HG02759 (cell line): Measurements from ENCODE around the gene SEPTIN8.
A peak's percentile ranks its signal among the peaks of the same experiment; 100 is the strongest.

Experiments used
- ATAC-seq: cut with Tn5 transposase; IDR thresholded peaks from one replicate; pipeline ENCODE4 v1.9.1; 2021; ENCODE audit warnings: mild to moderate bottlenecking, moderate library complexity; ENCODE audit not compliant: unreplicated experiment

The SEPTIN8 gene, protein sequence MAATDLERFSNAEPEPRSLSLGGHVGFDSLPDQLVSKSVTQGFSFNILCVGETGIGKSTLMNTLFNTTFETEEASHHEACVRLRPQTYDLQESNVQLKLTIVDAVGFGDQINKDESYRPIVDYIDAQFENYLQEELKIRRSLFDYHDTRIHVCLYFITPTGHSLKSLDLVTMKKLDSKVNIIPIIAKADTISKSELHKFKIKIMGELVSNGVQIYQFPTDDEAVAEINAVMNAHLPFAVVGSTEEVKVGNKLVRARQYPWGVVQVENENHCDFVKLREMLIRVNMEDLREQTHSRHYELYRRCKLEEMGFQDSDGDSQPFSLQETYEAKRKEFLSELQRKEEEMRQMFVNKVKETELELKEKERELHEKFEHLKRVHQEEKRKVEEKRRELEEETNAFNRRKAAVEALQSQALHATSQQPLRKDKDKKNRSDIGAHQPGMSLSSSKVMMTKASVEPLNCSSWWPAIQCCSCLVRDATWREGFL

DNA sequence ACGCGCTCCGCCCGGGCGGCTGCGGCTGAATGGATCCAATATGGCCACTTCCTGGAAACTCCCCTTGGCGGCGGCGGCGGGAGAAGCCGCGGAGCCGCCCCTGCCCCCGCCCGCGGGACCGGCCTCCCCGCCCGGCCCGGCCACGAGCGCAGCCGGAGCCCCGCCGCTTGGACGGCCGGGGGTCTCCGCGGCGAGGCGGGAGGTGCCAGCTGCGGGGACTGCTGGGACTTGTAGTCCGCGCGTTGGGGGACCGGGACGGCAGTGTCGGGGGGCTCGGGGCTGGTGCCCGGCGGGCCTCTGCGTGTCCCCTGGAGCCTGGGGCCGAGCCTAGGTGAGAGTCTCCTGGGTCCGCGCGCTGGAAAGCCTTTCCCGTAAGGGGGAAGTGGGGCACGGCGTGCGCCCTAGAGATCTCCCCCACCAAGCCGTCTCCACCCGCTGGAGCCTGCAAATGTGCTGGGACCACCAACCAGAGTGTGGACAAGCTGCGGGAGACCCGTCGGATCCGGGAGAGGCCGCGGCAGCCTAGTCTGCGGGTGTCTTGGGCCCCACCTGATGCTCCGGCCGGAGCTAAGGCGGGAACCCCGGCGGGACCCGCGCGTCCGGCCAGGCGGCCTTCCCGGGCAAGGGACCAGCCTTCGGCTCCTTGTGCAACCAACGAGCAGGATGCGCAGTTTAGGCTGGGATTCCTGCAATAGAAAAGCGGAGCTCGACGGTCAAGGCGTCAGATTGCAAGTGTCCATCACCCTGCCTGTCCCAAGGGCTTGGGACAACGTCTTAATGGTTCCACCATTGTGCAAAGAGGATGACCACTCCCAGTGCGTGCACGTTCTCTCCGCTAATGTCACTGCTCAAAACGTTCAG lies at the start of gene SEPTIN8:
Gene SEPTIN8, minus strand, starts transcription at position 31 of the 861 bp plus-strand sequence. CDS start 102 bp downstream, outside the sequence.
- ATAC-seq = peak; percentile 73

DNA sequence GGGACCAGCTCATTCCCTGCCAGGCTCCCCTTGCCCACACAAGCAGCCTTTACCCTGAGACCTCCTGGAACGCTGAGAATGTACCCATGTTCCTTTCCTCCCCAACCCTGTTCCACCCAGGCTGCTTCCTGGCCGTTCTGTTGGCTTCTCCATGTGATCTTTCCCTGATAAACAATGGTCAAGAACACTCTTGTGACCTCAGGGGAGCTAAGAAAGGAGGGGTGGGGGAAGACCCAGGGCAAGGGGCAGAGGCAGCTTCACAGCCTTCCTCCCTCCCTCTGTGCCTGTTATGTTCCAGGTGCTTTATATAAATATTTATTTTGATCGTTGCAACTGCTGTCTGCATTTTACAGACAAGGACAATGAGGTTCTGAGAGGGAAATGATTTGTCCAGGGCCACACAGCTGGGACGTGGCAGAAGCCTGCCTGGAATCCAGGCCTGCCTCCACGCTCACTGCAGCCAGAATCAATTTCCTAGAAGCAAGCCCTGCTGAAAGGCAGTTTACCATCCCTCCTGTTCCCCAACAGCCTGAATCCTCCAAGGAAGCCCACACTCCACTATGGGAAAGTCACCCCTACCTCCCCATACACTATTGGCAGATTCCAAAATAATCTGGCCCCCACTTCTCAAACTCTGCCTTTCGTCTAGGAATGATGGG lies 49.5 kb upstream of the SEPTIN8 start:
- no peak for ATAC-seq

DNA sequence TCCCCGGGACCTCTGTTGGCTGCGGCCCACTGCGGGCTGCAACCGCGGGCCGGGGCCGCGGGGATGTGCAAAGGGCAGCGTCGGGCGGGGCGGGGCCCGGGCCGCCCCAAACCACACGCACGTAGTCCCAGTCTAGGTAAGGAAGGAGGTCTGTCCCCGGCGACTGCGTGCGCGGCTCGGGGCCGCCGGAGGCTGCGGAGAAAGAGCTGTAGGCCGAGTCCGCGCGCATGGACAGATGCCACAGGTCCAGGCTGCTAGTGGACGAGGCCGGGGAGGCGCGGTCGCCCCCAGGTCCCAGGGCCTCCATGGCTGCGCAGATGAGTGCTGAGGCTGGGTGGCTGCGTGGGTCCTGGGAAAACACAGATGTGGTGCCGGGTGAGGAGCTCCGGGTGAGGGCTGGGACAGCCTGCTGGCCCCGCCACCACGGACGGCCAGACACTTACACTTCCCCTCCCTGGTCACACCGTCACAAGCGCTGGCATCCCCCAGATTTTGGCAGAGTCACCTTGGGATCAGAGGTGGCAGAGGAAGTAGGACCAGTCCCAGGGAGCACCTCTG lies 48.9 kb upstream of the SEPTIN8 start:
- no peak for ATAC-seq

DNA sequence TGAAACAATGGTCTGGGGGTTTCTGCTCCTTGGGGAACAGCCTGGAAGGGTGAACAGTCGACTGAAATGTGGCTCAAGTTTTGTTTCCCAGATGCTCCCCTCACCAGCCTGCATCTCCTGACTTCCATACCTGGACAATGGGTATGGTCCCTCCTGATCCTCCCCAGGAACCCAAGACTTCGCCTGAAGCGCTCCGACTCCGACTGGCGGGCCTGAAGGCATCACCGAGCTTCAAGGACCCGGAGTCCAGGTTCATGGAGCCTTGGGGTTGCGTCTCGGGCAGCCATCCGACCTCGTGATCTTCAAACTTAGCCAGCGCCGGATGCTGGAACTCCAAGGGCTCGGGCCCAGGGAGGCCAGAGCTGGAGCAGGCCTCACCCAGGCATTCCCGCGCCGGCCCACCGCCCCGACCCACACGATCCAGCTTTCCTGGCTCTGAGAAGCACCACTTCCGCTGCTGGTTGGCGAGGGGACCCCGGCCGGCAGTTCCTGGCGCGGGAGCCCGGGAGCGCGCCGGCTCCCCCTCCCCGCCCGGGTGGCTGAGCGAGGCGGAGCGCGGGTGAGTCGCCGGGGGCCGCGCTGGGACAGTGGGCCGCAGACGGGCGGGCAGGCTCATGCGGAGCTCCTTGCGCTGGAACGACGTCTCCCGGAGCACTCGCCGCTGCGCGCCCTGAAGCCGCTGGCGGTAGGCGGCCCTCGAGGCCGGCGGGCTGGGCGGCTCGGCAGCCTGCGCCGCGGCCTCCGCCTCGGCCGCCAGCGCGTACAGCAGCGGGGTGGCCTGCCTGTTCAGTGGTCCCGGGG lies 48.2 kb upstream of the SEPTIN8 start:
- no peak for ATAC-seq

DNA sequence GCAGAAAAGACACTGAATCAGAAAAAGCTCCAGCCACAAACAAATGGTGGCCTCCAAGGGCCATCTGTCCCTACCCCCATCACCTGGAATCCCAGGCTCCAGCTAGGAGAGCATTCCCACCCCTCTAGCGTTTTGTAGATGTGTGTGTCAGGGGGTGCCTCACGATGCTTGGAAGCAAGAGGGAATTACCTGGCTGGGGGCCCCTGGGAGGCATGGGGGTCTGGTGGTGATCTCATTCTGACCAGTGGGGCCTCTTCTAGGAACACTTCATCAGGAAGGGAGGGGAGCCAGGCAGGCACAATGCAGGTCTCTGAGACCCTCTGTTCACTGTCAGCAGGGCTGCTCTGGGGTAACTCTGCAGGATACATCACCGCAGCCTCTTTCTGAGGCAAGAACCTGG lies 47.4 kb upstream of the SEPTIN8 start:
- ATAC-seq = no peak

DNA sequence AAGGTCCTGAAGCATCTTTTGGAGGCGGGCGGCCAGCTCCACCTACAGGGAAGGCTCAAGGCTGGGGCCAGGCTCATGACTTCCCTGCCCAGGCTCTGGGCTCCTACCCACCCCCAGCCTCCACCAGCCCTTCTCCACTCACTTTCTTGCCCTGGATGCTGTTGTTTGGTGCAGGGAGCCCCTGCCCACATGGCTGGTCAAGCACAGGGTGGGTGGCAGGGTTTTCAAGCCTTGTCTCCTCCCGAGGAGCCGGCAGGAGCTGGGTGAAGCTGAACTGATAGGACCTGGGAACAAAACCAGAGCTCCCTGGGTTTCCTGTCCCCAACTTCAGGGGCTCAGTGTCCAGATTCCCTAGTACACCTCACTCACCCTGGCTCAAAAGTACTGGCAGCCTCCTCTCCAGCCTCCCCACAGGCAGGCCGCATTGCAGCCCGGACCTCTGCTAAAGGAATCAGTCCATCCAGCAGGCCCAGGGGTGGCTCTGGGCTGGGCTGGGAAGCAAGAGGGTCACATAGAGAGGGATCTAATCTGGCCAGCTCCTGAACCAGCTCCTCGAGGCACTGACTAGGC lies 46.5 kb upstream of the SEPTIN8 start:
- no peak for ATAC-seq

DNA sequence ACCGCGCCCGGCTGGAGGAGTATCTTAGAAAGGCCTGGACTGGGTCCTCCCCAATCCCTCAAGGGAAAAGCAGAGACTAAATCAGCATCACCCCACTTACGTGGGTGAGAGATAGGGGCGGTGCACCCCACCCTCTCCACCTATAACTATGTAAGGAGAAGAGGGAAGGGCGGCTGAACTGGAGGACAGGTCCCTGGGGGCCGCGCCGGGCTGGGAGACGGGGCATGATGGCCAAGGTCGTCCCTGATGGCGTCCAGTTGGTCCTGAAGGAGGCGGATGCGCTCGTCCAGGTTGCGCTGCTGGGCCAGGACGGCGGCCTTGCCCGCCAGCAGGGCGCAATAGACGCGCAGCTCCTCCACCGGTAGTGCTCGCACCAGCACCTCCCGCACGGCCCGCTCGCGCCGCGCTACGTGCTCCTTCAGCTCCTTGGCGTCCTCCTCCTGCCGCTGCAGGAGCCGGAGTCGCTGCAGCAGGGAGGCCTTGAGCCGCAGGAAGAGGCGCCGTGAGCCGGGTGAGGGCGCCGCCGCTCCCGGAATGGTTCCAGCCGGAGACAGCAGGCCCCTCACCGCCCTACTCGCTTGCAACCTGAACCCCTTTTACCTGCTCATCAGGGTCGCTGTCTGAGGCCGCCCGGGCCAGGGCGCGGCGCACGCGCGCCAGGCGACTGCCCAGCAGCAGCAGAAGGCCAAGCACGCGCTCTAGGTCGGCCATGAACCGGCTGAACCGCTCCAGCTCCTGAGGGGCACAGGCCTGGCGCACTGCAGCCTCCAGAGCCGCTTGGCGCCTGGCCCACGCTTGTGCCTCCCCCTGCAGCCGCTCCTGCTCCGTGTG lies 45.8 kb upstream of the SEPTIN8 start:
- no peak for ATAC-seq

DNA sequence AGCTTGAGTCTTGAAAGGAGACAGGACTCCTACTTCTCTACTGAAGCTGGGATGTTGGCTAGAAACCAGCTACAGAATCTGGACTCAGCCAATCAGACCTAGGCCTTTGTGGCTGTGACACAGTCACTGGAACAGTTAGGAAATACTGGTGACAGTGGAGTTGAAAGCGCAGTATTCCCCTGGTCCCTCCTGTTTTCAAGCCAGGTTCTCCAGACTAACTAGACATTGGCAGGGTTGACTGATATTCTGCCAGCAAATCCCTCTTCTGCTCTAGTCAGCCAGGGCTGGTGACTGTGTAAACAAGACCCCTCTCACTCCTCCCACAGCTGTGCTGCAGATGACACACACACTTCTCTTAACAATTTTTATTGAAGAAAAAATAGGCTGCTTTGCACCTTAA lies 44.8 kb upstream of the SEPTIN8 start:
- no peak for ATAC-seq

DNA sequence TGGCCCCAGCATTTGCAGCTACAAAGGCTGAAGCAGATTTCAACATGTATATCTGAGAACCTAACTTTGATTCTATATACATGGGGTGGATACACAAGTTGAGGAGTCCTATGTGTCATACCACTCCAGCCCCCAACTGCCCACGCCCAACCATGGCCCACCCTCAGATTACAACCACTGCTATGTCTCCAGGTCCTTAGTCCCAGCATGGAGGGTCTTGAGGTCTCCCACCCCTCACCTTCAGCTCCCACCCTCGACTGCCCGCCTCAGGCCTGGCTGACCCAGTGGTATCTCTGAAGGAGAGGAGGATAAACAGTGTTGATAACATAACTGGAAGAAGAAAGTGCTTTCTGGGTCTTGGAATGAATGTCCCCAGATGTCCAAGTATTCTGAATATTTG lies 44.3 kb upstream of the SEPTIN8 start:
- ATAC-seq = no peak

DNA sequence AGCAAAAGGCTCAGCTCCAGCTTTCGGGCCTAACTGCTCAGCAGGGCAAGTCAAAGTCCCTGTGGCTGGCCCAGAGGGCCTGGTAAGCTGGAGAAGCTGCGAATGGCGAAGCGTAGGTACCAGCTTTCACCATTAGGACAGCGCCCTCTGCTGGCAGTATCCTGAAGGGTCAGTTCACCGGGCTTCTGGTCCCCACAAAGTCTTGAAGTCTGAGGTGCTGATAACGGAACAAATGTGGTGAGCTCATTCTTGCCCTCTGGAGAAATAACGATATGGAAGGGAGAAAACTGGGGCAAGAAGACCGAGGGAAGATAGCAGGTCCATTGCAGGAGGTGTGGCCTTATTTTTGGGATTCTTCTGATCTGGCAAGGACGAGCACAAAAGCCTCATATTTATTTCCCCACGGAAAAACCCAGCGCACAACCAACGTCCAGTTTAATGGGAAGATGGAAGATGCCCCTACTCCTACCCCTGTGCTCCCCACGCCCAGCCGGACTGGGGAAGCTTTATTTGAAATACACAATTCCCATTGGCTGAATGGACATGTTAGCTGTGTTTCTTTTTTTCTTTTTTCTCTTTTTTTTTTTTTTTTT lies 43.2 kb upstream of the SEPTIN8 start:
- ATAC-seq = peak; percentile 89

DNA sequence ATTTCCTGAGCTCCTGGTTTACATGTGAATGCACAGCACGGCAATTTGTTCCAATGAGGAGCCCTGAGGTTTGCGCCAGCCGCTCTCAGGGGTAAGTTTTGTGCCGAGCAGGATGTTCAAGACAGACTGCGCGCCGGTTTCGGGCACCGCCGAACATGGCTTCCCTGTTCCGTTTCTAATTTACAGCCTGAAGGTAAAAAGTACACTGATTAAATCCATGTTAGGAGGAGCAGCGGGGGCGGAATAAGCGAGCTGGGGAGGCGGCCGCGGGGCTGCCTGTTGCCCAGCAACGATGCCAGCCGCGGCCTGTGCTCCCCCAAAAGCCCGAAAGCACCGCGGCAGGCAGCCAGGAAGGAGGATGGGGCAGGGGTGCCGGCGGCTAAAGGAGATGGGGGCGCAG lies 42.4 kb upstream of the SEPTIN8 start:
- ATAC-seq = no peak

DNA sequence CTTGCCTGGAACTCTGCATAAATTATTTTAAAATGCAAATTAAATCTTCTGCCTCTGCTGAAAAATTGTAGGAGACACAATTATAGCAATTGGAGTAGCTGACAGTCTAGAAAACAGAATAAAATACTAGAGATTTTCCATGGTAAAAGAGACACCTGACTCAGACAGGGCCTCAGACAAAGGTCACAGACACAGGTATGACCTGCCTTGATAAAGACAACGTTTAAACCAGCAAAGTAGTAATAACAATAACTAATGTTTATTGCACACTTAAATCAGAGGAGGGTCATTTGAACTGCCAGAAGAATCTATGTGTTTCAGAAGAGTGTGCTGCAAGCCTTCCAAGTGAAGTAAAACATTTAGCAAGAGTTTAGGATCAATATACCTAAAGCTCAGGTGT lies 40.0 kb upstream of the SEPTIN8 start:
- no peak for ATAC-seq

DNA sequence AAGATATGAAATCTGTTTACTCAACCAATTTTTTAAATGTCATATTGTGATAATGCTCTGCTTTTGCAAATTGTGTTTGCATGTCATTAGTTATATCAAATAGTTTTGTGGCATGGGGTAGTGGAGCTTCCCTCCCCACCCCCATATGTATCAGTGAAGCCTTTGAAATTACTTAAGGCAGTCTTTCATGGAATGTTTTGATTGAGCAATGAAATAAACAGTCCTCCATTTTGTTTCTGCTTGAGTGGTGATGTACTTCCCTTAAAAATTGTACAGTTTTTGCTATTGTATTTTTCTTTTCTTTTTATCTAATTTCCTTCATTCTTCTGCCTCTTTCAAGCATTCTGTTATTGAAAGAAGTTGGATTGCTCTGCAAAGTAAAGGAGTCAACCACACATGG lies 39.5 kb upstream of the SEPTIN8 start:
- ATAC-seq = no peak

DNA sequence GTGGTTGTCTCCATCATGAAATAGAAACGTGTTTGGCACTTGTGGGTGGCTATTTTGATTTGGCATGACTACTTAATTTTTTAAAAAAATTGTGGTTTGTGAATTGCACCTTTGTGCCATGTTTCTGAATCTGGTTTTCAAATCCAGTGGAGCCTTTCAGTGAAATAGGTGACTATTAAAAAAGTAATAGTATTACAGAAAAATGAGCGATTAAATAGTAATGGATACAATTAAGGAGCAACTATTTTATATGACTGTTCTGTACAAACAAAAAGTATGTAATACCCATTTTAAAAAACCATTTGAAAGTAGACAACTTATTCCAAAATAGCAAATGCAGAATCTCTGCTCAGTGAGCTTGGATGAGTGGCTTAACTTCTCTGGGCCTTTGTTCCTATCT lies 39.0 kb upstream of the SEPTIN8 start:
- ATAC-seq = no peak

DNA sequence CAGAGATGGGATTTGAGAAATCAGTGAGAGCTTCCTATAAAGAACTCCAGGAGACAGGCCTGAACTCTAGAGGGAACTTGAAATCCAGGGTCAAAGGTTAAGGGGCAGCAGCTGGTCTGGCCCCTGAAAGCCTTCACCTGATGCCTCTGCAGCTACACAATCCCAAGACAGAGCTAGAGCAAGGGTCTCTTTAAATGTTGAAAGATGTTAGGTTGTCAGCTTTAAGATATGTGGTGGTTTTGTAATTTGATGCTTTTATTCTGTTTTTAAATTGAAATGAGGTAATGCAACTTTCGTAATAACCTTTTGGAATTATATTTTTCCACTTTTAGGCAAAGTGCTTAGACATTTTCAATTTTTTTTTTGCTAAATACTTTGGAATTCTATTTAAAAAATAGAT lies 38.4 kb upstream of the SEPTIN8 start:
- no peak for ATAC-seq

DNA sequence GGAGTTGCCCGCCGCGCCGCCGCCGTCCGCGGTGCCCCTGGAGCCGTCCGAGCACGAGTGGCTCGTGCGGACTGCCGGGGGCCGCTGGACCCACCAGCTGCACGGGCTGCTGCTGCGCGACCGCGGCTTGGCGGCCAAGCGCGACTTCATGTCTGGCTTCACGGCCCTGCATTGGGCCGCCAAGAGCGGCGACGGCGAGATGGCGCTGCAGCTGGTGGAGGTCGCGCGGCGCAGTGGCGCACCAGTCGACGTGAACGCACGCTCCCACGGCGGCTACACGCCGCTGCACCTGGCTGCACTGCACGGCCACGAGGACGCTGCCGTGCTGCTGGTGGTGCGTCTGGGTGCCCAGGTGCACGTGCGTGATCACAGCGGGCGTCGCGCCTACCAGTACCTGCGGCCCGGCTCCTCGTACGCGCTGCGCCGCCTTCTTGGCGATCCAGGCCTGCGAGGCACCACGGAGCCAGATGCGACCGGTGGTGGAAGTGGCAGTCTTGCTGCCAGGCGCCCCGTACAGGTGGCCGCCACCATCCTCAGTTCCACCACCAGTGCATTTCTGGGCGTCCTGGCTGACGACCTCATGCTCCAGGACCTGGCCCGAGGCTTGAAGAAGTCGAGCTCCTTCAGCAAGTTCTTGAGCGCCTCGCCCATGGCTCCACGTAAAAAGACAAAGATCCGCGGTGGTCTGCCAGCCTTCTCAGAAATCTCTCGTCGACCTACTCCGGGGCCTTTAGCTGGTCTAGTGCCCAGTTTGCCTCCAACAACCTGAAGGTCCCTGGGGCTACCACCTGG lies 37.7 kb upstream of the SEPTIN8 start:
- ATAC-seq = no peak

DNA sequence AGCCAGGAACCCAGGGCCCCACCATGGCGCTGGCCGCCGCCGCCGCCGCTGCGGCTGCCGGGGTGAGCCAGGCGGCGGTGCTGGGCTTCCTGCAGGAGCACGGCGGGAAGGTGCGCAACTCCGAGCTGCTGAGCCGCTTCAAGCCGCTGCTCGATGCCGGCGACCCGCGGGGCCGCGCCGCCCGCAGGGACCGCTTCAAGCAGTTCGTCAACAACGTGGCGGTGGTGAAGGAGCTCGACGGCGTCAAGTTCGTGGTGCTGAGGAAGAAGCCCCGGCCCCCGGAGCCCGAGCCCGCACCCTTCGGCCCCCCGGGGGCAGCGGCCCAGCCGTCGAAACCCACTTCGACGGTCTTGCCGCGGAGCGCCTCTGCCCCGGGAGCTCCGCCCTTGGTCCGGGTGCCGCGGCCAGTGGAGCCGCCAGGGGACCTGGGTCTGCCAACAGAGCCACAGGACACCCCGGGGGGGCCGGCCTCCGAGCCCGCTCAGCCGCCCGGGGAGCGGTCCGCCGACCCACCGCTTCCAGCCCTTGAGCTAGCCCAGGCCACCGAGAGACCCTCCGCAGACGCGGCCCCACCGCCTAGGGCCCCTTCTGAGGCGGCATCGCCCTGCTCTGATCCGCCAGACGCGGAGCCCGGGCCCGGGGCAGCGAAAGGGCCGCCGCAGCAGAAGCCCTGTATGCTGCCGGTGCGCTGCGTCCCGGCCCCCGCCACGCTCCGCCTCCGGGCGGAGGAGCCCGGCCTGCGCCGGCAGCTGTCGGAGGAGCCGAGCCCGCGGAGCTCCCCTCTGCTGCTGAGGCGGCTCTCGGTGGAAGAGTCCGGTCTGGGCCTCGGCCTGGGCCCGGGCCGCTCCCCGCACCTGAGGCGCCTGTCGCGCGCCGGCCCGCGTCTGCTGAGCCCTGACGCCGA lies 36.8 kb upstream of the SEPTIN8 start:
- ATAC-seq = no peak
